CD14-positive monocyte (primary cell): ENCODE results near the gene TRHDE. TPM values are rescaled to one million over a fixed set of nuclear protein-coding genes. Genes with fewer than 3 reads are reported as not detected.

ENCODE experiments used
- DNase-seq, 3 donors: peaks; one replicate each; pipeline ENCODE4 v3.0.0-alpha.2; 2011 to 2022
- H2AFZ ChIP-seq: 2 replicates; pipeline ENCODE4 v1.6.0; 2012; ENCODE audit warnings: mild to moderate bottlenecking, low read depth, low read length, inconsistent platforms; ENCODE audit not compliant: insufficient read depth, poor library complexity, severe bottlenecking
- H3K27ac ChIP-seq, 2 donors: 1 replicate in 1 of 2; 2 replicates in 1 of 2; pipeline ENCODE4 v1.5.1; 2012 to 2013; ENCODE audit warnings: low read length in 2 of 2, control low read depth in 1 of 2, inconsistent platforms in 1 of 2, low read depth in 1 of 2, mild to moderate bottlenecking in 1 of 2
- H3K27me3 ChIP-seq, 2 donors: one replicate each; pipeline versions ENCODE4 v1.6.0 to v1.6.1; 2011 to 2013; ENCODE audit warnings: low read length in 2 of 2; ENCODE audit not compliant: control insufficient read depth in 2 of 2, insufficient read depth in 2 of 2
- H3K36me3 ChIP-seq, 2 donors: replicated peaks in 1 of 2; 1 replicate in 1 of 2; 2 replicates in 1 of 2; pipeline versions ENCODE4 v1.5.1 to v1.6.1; 2012 to 2013; ENCODE audit warnings: low read length in 2 of 2, control low read depth in 1 of 2, inconsistent platforms in 1 of 2, mild to moderate bottlenecking in 1 of 2; ENCODE audit not compliant: insufficient read depth in 2 of 2, control insufficient read depth in 1 of 2
- H3K4me1 ChIP-seq, 2 donors: 1 replicate in 1 of 2; 2 replicates in 1 of 2; pipeline versions ENCODE4 v1.5.1 to v1.6.1; 2012 to 2013; ENCODE audit warnings: low read length in 2 of 2, control low read depth in 1 of 2, inconsistent platforms in 1 of 2, mild to moderate bottlenecking in 1 of 2, moderate library complexity in 1 of 2; ENCODE audit not compliant: insufficient read depth in 2 of 2, control insufficient read depth in 1 of 2
- H3K4me2 ChIP-seq: replicated peaks from 2 replicates; pipeline ENCODE3; 2012; ENCODE audit warnings: low read length, moderate library complexity, mild to moderate bottlenecking; ENCODE audit not compliant: poor library complexity, severe bottlenecking; ENCODE audit errors: extremely low read depth
- H3K4me3 ChIP-seq, 3 experiments: fragments of 200-600 bp in 1 of 3; sonication (generic) in 1 of 3; replicated peaks in 1 of 3; 1 replicate in 2 of 3; 2 replicates in 1 of 3; pipeline ENCODE4 v1.5.1; 2011 to 2013; ENCODE audit warnings: low read length in 3 of 3, mild to moderate bottlenecking in 3 of 3, control low read depth in 2 of 3, low read depth in 2 of 3, inconsistent platforms in 1 of 3, moderate library complexity in 1 of 3
- H3K79me2 ChIP-seq: 2 replicates; pipeline ENCODE4 v1.6.0; 2012; ENCODE audit warnings: mild to moderate bottlenecking, control low read depth, inconsistent platforms, low read length, moderate library complexity; ENCODE audit not compliant: insufficient read depth
- H3K9ac ChIP-seq: 2 replicates; pipeline ENCODE4 v1.6.0; 2017; ENCODE audit warnings: low read length, mild to moderate bottlenecking; ENCODE audit not compliant: insufficient read depth, poor library complexity, severe bottlenecking
- H3K9me3 ChIP-seq, 2 donors: replicated peaks in 1 of 2; 1 replicate in 1 of 2; 2 replicates in 1 of 2; pipeline versions ENCODE4 v1.5.1 to v1.6.1; 2012 to 2013; ENCODE audit warnings: low read length in 2 of 2, control low read depth in 1 of 2; ENCODE audit not compliant: control insufficient read depth in 1 of 2, insufficient read depth in 1 of 2
- H4K20me1 ChIP-seq: 2 replicates; pipeline ENCODE4 v1.6.0; 2012; ENCODE audit warnings: mild to moderate bottlenecking, low read length, control low read depth, moderate library complexity; ENCODE audit not compliant: insufficient read depth
- H3K27ac Mint-ChIP-seq, 7 donors: one replicate each; pipeline ENCODE4 v1.8.0; 2020; ENCODE audit warnings: mild to moderate bottlenecking in 7 of 7, mixed read lengths in 7 of 7, moderate library complexity in 6 of 7, inconsistent platforms in 2 of 7
- H3K27me3 Mint-ChIP-seq, 3 donors: one replicate each; pipeline ENCODE4 v1.8.0; 2021 to 2022; ENCODE audit warnings: low read depth in 3 of 3, mild to moderate bottlenecking in 3 of 3, mixed read lengths in 3 of 3, moderate library complexity in 3 of 3, inconsistent platforms in 1 of 3
- H3K36me3 Mint-ChIP-seq, 2 donors: one replicate each; pipeline ENCODE4 v1.8.0; 2020; ENCODE audit warnings: mixed read lengths in 2 of 2, inconsistent platforms in 1 of 2, mild to moderate bottlenecking in 1 of 2
- H3K4me1 Mint-ChIP-seq: one replicate; pipeline ENCODE4 v1.8.0; 2020; ENCODE audit warnings: mild to moderate bottlenecking, mixed read lengths
- H3K4me3 Mint-ChIP-seq, 2 donors: one replicate each; pipeline ENCODE4 v1.8.0; 2020; ENCODE audit warnings: mild to moderate bottlenecking in 2 of 2, mixed read lengths in 2 of 2, moderate library complexity in 1 of 2
- H3K9me3 Mint-ChIP-seq, 7 donors: one replicate each; pipeline ENCODE4 v1.8.0; 2020 to 2022; ENCODE audit warnings: mixed read lengths in 7 of 7, mild to moderate bottlenecking in 6 of 7, moderate library complexity in 6 of 7, inconsistent platforms in 2 of 7
- WGBS: methylation state at CpG from one replicate; pipeline ENCODE4 v1.1.5; 2013; ENCODE audit warnings: missing lambda C conversion rate; ENCODE audit not compliant: insufficient coverage; 5-methylcytosine and 5-hydroxymethylcytosine counted together
- intact Hi-C, 2 donors: fragments of 100-400 bp; cut with micrococcal nuclease; formaldehyde crosslinking; loops; one replicate each; pipeline versions ENCODE4 v1.15.0 to v1.15.1; 2023
- polyA plus RNA-seq, 3 donors: library from polyadenylated mRNA; depleted of rRNA in 1 of 3; unstranded in 2 of 3; stranded (reverse) in 1 of 3; fragments of 300-500 nt in 2 of 3; fragments of >200 nt in 1 of 3; fragmentation: Illumina TruSeq in 2 of 3; gene quantifications; 1 replicate in 2 of 3; 2 replicates in 1 of 3; pipeline ENCODE4 v1.2.3, GENCODE V29; 2012 to 2021
- TF ChIP-seq, protein P1 (sequence below): fragments of 200-600 bp; IDR thresholded peaks from one replicate; pipeline ENCODE4 v1.8.0; 2022; ENCODE audit warnings: antibody characterized with exemption, mild to moderate bottlenecking

The TRHDE gene
- polyA plus RNA-seq, 3 donors: not detected

DNA sequence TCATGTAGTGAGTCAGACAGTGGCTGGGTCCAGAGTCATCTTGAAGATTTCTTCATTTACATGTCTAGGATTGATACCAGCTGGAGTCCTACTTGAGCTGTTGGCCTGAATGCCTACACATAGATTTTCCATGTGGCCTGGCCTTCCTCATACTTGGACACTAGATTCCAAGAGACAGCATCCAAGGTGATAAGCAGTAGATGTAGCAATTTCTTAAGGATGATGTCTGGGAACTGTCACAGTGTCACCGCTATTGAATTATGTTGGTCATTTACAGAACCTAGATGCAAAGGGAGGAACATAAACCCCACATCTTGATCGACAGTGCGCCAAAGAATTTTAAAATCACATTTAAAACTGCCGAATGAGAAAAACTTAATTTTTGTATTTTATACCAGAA, 412.3 kb downstream of the TRHDE start:
- H3K9me3 ChIP-seq: no peaks in the 10 kb centered on the region
- H3K4me2 ChIP-seq: no peak overlapping the region
- intact Hi-C loops: no loop called here
- no peaks in the 10 kb centered on the region for H3K27me3 ChIP-seq
- no peak overlapping the region for H3K27ac Mint-ChIP-seq
- H3K4me3 ChIP-seq: no peak overlapping the region
- no peaks in the 10 kb centered on the region for H4K20me1 ChIP-seq
- no peak overlapping the region for H2AFZ ChIP-seq
- no peak overlapping the region for H3K9ac ChIP-seq
- H3K27ac ChIP-seq: no peak overlapping the region
- peaks cover 0 to 2% (median 0%) of the 10 kb centered on the region in 3 donors for H3K27me3 Mint-ChIP-seq
- H3K79me2 ChIP-seq: no peaks in the 10 kb centered on the region
- no peaks in the 10 kb centered on the region for H3K36me3 Mint-ChIP-seq
- H3K4me3 Mint-ChIP-seq: no peak overlapping the region
- no peaks in the 10 kb centered on the region for H3K4me1 Mint-ChIP-seq
- TF ChIP-seq, protein P1, sequence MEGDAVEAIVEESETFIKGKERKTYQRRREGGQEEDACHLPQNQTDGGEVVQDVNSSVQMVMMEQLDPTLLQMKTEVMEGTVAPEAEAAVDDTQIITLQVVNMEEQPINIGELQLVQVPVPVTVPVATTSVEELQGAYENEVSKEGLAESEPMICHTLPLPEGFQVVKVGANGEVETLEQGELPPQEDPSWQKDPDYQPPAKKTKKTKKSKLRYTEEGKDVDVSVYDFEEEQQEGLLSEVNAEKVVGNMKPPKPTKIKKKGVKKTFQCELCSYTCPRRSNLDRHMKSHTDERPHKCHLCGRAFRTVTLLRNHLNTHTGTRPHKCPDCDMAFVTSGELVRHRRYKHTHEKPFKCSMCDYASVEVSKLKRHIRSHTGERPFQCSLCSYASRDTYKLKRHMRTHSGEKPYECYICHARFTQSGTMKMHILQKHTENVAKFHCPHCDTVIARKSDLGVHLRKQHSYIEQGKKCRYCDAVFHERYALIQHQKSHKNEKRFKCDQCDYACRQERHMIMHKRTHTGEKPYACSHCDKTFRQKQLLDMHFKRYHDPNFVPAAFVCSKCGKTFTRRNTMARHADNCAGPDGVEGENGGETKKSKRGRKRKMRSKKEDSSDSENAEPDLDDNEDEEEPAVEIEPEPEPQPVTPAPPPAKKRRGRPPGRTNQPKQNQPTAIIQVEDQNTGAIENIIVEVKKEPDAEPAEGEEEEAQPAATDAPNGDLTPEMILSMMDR: no peak
- H3K9me3 Mint-ChIP-seq: peaks cover 0 to 4% (median 0%) of the 10 kb centered on the region in 7 donors
- no peaks in the 10 kb centered on the region for H3K4me1 ChIP-seq
- no peak for DNase-seq
- 100% methylated on average over 1 of the region's 4 CpGs for whole genome bisulfite sequencing
- no peaks in the 10 kb centered on the region for H3K36me3 ChIP-seq

DNA sequence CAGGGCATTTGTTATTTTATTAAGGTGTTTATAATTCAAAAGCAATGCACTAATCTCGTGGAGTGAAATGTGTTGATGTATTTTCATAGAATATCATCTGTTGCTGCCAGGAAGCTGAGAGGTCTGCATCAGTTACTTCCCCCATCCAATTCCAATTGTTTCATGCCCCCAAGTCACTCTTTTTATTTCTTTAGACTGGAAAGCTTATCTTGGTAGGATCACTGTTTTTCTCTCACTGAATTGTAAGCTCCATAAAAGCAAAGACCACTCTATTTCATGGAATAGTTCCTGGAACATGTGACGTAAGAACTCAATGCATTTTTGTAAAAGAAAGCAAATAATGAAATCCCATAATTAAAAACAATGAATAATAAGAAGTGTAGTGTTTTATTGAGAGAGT, 420.2 kb downstream of the TRHDE start:
- DNase-seq: no peak
- H3K9ac ChIP-seq: no peak overlapping the region
- TF ChIP-seq, protein P1: no peak
- H3K79me2 ChIP-seq: no peaks in the 10 kb centered on the region
- no peaks in the 10 kb centered on the region for H3K27me3 Mint-ChIP-seq
- H3K9me3 Mint-ChIP-seq: peaks cover 0 to 10% (median 6%) of the 10 kb centered on the region in 7 donors
- H3K4me3 Mint-ChIP-seq: no peak overlapping the region
- no peaks in the 10 kb centered on the region for H3K4me1 ChIP-seq
- intact Hi-C loops: no loop called here
- no peaks in the 10 kb centered on the region for H4K20me1 ChIP-seq
- no peak overlapping the region for H2AFZ ChIP-seq
- H3K36me3 Mint-ChIP-seq: no peaks in the 10 kb centered on the region
- H3K27ac ChIP-seq: no peak overlapping the region
- H3K4me3 ChIP-seq: no peak overlapping the region
- H3K36me3 ChIP-seq: no peaks in the 10 kb centered on the region
- no peaks in the 10 kb centered on the region for H3K4me1 Mint-ChIP-seq
- no peaks in the 10 kb centered on the region for H3K9me3 ChIP-seq
- peak overlapping the region in 1 of 7 donors; percentile 5 for H3K27ac Mint-ChIP-seq
- H3K27me3 ChIP-seq: no peaks in the 10 kb centered on the region
- no CpG with 5 or more reads among the region's 2 CpGs for WGBS
- no peak overlapping the region for H3K4me2 ChIP-seq
